GM12874 (cell line): ENCODE measurements around the gene RPS6KA2.

Source experiments
- TF ChIP-seq, protein P1 (sequence below): IDR thresholded peaks from 2 replicates; pipeline ENCODE4 v1.5.1; 2011; ENCODE audit warnings: low read depth, mild to moderate bottlenecking, control low read depth, low read length, moderate library complexity; ENCODE audit not compliant: insufficient read depth

RPS6KA2 gene

GRCh38 chr6:166377721-166378120 is 249.3 kb downstream of the RPS6KA2 start:
- TF ChIP-seq, protein P1, sequence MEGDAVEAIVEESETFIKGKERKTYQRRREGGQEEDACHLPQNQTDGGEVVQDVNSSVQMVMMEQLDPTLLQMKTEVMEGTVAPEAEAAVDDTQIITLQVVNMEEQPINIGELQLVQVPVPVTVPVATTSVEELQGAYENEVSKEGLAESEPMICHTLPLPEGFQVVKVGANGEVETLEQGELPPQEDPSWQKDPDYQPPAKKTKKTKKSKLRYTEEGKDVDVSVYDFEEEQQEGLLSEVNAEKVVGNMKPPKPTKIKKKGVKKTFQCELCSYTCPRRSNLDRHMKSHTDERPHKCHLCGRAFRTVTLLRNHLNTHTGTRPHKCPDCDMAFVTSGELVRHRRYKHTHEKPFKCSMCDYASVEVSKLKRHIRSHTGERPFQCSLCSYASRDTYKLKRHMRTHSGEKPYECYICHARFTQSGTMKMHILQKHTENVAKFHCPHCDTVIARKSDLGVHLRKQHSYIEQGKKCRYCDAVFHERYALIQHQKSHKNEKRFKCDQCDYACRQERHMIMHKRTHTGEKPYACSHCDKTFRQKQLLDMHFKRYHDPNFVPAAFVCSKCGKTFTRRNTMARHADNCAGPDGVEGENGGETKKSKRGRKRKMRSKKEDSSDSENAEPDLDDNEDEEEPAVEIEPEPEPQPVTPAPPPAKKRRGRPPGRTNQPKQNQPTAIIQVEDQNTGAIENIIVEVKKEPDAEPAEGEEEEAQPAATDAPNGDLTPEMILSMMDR = no peak

DNA sequence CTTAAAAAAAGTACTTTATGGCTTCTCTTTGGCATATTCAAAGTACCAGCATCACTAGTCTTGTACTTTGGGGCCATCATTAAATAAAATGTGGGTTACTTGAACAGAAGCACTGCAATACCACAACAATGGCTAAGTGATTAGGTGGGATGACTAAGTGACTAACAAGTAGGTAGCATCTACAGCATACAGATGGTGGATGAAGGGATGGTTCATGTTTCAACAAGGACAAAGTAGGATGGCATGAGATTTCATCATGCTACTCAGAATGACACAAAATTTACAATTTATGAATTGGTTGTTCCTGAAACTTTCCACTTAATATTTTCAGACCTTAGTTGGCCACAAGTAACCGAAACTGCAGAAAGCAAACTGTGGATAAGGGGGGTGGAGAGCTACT is 252.0 kb downstream of the RPS6KA2 start:
- TF ChIP-seq, protein P1 = no peak

- TF ChIP-seq, protein P1 = no peak
These were observed 256.6 kb downstream of the RPS6KA2 start for GRCh38 chr6:166370489-166370888.

DNA sequence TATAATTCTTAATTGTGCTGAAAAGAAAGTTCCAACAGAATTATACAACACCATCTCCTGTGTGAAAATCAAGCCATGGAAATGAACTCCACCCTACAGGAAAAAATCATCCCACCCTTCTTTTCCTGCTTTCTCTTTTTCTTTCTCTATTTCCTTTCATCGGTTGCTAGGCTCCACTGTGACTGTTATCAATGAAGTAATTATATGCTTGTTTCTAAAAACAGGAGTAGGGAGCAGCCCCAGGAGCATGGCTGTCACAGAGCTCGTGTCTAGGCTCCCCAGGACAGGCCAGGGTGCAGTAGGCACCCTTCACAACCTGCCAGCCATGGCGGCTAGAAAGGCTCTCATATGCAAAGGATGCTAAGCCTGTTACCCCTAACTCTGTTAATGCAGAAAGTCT is 257.3 kb downstream of the RPS6KA2 start:
- TF ChIP-seq, protein P1 = no peak

GRCh38 chr6:166366921-166367320 is 260.1 kb downstream of the RPS6KA2 start:
- TF ChIP-seq, protein P1 = no peak

GRCh38 chr6:166365806-166366205 is 261.2 kb downstream of the RPS6KA2 start:
- TF ChIP-seq, protein P1 = no peak

GRCh38 chr6:166365221-166365620 is 261.8 kb downstream of the RPS6KA2 start:
- TF ChIP-seq, protein P1 = no peak

DNA sequence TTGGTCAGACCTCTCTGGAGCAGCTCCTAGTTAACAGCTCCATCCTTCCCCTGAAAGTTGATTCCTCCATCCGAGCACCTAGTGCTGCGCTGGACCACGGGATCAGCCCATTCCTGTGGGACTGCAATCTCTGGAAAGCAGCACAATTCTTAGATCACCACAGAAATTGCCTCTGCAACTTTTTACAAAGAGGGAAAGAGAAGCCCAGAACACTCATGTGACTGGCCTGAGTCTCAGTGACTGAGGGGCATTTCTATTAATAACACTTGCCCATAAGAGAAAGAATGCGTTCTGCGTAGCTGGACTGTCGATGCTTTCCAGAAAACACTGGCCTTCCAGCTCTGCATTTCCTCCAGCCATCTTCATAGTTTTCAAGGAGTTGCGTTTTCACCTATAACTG is 262.6 kb downstream of the RPS6KA2 start:
- TF ChIP-seq, protein P1 = no peak
